ENCODE data around the gene HES2.

DNA sequence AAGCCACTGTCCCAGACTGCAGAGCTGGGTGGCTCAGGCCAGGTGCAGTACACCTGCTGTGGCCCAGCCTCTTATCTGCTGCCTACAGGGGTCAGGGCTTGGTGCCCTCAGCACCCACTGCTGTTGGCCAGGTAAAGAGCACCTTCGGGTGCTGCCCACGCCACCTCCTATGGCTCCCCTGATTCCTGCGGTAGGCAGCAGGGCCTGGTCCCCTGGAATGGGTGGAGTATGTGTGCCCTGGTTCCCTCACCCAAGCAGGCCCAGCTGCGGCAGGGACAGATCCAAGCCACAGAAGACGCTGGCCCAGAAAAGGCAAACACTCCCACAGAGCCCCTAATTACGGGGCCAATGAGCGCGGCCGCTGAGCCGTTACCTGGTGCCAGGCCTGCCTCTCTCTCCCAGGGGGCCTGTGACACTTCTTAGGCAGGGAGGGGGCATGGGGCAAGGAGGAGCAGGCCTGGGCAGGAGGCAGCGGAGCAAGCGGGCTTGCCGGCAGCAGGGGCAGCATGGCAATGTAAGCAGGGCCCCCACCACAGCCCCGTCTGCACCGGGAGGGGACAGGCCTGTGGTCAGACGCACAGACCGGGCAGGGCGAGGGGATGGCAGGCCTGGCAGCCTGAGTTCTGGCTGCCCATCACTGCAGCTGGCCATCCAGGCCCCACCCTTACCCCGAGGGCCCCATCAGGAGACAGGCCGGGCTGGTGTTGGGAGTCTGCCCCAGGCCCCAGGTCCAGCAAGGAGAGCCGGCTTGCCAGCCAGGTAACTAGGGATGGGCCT, 23.8 kb upstream of the HES2 start:
- no peak for TF ChIP-seq YY1 (IDR thresholded peaks at IDR 0.05; ENCODE audit: insufficient read depth, insufficient read length)
- no peak for TF ChIP-seq SUZ12 (IDR thresholded peaks at IDR 0.05; ENCODE audit: extremely low read depth, insufficient read depth, insufficient read length)
- no peak for TF ChIP-seq ZNF274 (IDR thresholded peaks at IDR 0.05; ENCODE audit: low read depth, low read length)

Measured in NT2/D1 (cell line).